ENCODE measurements around the gene PCDHGB4. TPM values are rescaled to one million over a fixed set of nuclear protein-coding genes. Genes with fewer than 3 reads are reported as not detected.
A peak's percentile ranks its signal among the peaks of the same experiment; 100 is the strongest.
"Not testable (repeated sequence)": the region's sequence is repeated elsewhere in the genome, so short reads cannot be mapped to it uniquely, and the experiment has no call there.

The PCDHGB4 gene
- total and polyA plus RNA-seq, 2 experiments from 2014 or later: 5.0 to 6.8 TPM

DNA sequence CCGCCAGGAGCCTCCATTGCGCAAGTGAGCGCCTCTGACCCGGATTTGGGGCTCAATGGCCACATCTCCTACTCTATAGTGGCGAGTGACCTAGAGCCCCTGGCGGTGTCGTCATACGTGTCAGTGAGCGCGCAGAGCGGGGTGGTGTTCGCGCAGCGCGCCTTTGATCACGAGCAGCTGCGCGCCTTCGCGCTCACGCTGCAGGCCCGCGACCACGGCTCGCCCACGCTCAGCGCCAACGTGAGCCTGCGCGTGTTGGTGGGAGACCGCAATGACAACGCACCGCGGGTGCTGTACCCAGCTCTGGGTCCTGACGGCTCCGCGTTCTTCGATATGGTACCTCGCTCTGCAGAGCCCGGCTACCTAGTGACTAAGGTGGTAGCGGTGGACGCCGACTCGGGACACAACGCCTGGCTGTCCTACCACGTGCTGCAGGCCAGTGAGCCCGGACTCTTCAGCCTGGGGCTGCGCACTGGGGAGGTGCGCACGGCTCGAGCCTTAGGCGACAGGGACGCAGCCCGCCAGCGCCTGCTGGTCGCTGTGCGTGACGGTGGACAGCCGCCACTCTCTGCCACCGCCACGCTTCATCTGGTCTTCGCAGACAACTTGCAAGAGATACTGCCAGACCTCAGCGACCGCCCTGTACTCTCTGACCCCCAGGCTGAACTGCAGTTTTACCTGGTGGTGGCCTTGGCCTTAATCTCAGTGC, 22.3 kb downstream of the PCDHGB4 start:
- no peaks in the 10 kb centered on the region for H3K27me3 ChIP-seq (replicated peaks; ENCODE audit: insufficient read depth)
- in situ Hi-C loops (cut with MboI): no loop called here
- TF ChIP-seq EZH2phosphoT487 (IDR thresholded peaks at IDR 0.05; ENCODE audit: insufficient read depth, low read depth) (no peak), EZH2 (IDR thresholded peaks at IDR 0.05; ENCODE audit: insufficient read depth, poor library complexity, severe bottlenecking) (no peak)

DNA sequence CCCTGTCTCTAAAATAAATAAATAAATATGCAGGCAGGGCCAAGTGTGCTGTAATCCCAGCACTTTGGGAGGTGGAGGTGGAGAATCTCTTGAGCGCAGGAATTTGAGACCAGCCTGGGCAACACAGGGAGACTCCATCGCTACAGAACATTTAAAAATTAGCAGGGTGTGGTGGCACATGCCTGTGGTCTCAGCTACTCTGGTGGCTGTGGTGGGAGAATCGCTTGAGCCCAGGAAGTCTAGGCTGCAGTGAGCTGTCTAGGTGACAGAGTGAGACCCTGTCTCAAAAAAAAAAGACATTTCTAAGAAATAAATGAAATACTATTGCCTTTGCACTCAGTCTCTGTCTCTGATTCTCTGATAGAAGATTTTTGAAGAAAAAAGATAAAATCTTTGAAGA, 24.1 kb downstream of the PCDHGB4 start:
- Histone ChIP-seq H3K4me1 (ENCODE audit: insufficient read depth) (no peaks in the 10 kb centered on the region; the same call in 1 of the 2 replicates), H3K9me2 (ENCODE audit: insufficient read depth) (no peaks in the 10 kb centered on the region), H3K4me3 (no peak overlapping the region), H2AFZ (no peak overlapping the region), H3K27ac (no peak overlapping the region), H3K36me3 (ENCODE audit: low read depth) (no peaks in the 10 kb centered on the region), H4K20me1 (ENCODE audit: insufficient read depth) (no peaks in the 10 kb centered on the region), H3K4me2 (ENCODE audit: unreplicated experiment) (no peak overlapping the region), H3K9ac (no peak overlapping the region), H3K27me3 (replicated peaks; ENCODE audit: insufficient read depth) (no peaks in the 10 kb centered on the region), H3F3A (ENCODE audit: insufficient read depth) (peaks cover 5% of the 10 kb centered on the region; the same call in 1 of the 2 replicates), H3K79me2 (ENCODE audit: insufficient read depth) (peaks cover 6% of the 10 kb centered on the region; the same call in 1 of the 2 replicates), H3K9me3 (ENCODE audit: low read depth) (no peaks in the 10 kb centered on the region)
- in situ Hi-C loops (cut with MboI): no loop called here
- TF ChIP-seq EZH2phosphoT487 (IDR thresholded peaks at IDR 0.05; ENCODE audit: insufficient read depth, low read depth): no peak
- TF ChIP-seq EZH2 (IDR thresholded peaks at IDR 0.05; ENCODE audit: insufficient read depth, poor library complexity, severe bottlenecking): no peak
- WGBS, 2 experiments (ENCODE audit: low coverage in 1 of 2, low lambda C conversion rate in 2 of 2, missing lambda C conversion rate in 2 of 2): 52 to 60% methylated on average over 3 of the region's 3 CpGs
- DNase-seq: no peak

More for the DNA sequence above, 22.3 kb downstream of the PCDHGB4 start:
- peaks cover 6% of the 10 kb centered on the region; the same call in 1 of the 2 replicates for H3K79me2 ChIP-seq (ENCODE audit: insufficient read depth)
- H4K20me1 ChIP-seq (ENCODE audit: insufficient read depth): no peaks in the 10 kb centered on the region
- DNase-seq: no peak
- H3K4me1 ChIP-seq (ENCODE audit: insufficient read depth): no peaks in the 10 kb centered on the region; the same call in 1 of the 2 replicates
- H3K4me3 ChIP-seq: no peak overlapping the region
- H3K36me3 ChIP-seq (ENCODE audit: low read depth): no peaks in the 10 kb centered on the region
- peaks cover 5% of the 10 kb centered on the region; the same call in 1 of the 2 replicates for H3F3A ChIP-seq (ENCODE audit: insufficient read depth)
- no peak overlapping the region for H3K9ac ChIP-seq
- H3K27ac ChIP-seq: no peak overlapping the region
- H3K9me2 ChIP-seq (ENCODE audit: insufficient read depth): no peaks in the 10 kb centered on the region
- no peaks in the 10 kb centered on the region for H3K9me3 ChIP-seq (ENCODE audit: low read depth)
- WGBS, 2 experiments (ENCODE audit: low coverage in 1 of 2, low lambda C conversion rate in 2 of 2, missing lambda C conversion rate in 2 of 2): 28 to 30% methylated on average over 56 to 59 of the region's 64 CpGs
- no peak overlapping the region for H3K4me2 ChIP-seq (ENCODE audit: unreplicated experiment)
- H2AFZ ChIP-seq: no peak overlapping the region

DNA sequence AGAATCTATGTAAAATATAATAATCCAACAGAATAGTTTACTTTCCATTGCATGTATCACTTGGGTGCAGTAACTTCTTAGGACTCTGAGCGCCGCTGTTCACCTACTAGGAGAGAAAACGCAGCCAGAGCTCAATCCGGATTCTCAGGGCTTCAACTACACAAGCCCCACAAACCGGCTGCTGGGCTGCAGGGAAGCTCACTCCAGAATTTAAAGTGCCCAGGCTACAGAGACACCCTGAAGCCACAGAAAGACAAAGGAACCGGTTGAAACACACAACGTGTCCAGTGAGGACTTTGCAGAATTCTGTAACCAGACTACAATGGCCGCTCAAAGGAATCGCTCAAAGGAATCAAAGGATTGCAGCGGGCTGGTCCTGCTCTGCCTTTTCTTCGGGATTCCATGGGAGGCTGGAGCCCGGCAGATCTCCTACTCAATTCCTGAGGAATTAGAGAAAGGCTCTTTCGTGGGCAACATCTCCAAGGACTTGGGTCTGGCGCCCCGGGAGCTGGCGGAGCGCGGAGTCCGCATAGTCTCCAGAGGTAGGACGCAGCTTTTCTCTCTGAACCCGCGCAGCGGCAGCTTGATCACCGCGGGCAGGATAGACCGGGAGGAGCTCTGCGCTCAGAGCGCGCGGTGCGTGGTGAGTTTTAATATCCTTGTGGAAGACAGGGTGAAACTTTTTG, 25.5 kb downstream of the PCDHGB4 start, which contains the start of gene PCDHGA10:
PCDHGA10 (plus strand) TSS at position 134 of the 686 bp plus-strand sequence; CDS start at position 323, 189 bp downstream.
- Histone ChIP-seq H3K9me2 (ENCODE audit: insufficient read depth) (no peaks in the 10 kb centered on the region), H3K27me3 (replicated peaks; ENCODE audit: insufficient read depth) (no peaks in the 10 kb centered on the region), H3K79me2 (ENCODE audit: insufficient read depth) (peaks cover 6% of the 10 kb centered on the region; the same call in 1 of the 2 replicates), H3F3A (ENCODE audit: insufficient read depth) (peaks cover 2% of the 10 kb centered on the region), H3K4me3 (peak within 1 kb of the TSS; percentile 70), H3K4me1 (ENCODE audit: insufficient read depth) (peaks cover 5% of the 10 kb centered on the region; the same call in 1 of the 2 replicates), H2AFZ (peak within 1 kb of the TSS; percentile 87), H3K27ac (no peak within 1 kb of the TSS), H3K4me2 (ENCODE audit: unreplicated experiment) (peak within 1 kb of the TSS; percentile 66), H3K9ac (peak within 1 kb of the TSS; percentile 35), H4K20me1 (ENCODE audit: insufficient read depth) (no peaks in the 10 kb centered on the region), H3K9me3 (ENCODE audit: low read depth) (no peaks in the 10 kb centered on the region), H3K36me3 (ENCODE audit: low read depth) (no peaks in the 10 kb centered on the region)
- DNase-seq: peak; percentile 94
- TF ChIP-seq EZH2phosphoT487 (IDR thresholded peaks at IDR 0.05; ENCODE audit: insufficient read depth, low read depth): no peak
- WGBS, 2 experiments (ENCODE audit: low coverage in 1 of 2, low lambda C conversion rate in 2 of 2, missing lambda C conversion rate in 2 of 2): 25 to 35% methylated on average over 31 of the region's 31 CpGs
- in situ Hi-C loops (cut with MboI): no loop called here

DNA sequence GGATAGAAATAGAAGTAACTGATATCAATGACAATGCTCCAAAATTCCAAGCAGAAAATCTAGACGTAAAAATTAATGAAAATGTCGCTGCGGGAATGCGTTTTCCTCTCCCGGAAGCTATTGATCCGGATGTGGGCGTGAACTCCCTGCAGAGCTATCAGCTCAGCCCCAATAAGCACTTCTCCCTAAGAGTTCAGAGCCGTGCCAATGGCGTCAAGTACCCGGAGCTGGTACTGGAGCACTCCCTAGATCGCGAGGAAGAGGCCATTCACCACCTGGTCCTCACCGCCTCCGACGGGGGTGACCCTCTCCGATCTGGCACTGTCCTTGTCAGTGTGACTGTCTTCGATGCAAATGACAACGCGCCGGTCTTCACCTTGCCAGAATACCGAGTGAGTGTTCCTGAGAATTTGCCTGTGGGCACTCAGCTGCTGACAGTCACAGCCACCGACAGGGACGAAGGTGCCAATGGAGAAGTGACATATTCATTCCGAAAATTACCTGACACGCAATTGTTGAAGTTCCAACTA, 26.1 kb downstream of the PCDHGB4 start:
- 27% methylated on average over 25 of the region's 25 CpGs for WGBS, 2 experiments (ENCODE audit: low coverage in 1 of 2, low lambda C conversion rate in 2 of 2, missing lambda C conversion rate in 2 of 2)
- Histone ChIP-seq H3K79me2 (ENCODE audit: insufficient read depth) (peaks cover 10% of the 10 kb centered on the region), H3K4me2 (ENCODE audit: unreplicated experiment) (peak overlapping the region; percentile 66), H3K9me3 (ENCODE audit: low read depth) (no peaks in the 10 kb centered on the region), H4K20me1 (ENCODE audit: insufficient read depth) (no peaks in the 10 kb centered on the region), H3K27me3 (replicated peaks; ENCODE audit: insufficient read depth) (no peaks in the 10 kb centered on the region), H3K4me3 (peak overlapping the region; percentile 70), H3F3A (ENCODE audit: insufficient read depth) (peaks cover 8% of the 10 kb centered on the region), H3K27ac (no peak overlapping the region), H3K4me1 (ENCODE audit: insufficient read depth) (peaks cover 5% of the 10 kb centered on the region; the same call in 1 of the 2 replicates), H3K9ac (peak overlapping the region; percentile 35), H3K9me2 (ENCODE audit: insufficient read depth) (no peaks in the 10 kb centered on the region), H2AFZ (peak overlapping the region; percentile 87), H3K36me3 (ENCODE audit: low read depth) (no peaks in the 10 kb centered on the region)
- no peak for TF ChIP-seq EZH2 (IDR thresholded peaks at IDR 0.05; ENCODE audit: insufficient read depth, poor library complexity, severe bottlenecking)
- no peak for TF ChIP-seq EZH2phosphoT487 (IDR thresholded peaks at IDR 0.05; ENCODE audit: insufficient read depth, low read depth)
- no peak for DNase-seq
- in situ Hi-C loops (cut with MboI): no loop called here

DNA sequence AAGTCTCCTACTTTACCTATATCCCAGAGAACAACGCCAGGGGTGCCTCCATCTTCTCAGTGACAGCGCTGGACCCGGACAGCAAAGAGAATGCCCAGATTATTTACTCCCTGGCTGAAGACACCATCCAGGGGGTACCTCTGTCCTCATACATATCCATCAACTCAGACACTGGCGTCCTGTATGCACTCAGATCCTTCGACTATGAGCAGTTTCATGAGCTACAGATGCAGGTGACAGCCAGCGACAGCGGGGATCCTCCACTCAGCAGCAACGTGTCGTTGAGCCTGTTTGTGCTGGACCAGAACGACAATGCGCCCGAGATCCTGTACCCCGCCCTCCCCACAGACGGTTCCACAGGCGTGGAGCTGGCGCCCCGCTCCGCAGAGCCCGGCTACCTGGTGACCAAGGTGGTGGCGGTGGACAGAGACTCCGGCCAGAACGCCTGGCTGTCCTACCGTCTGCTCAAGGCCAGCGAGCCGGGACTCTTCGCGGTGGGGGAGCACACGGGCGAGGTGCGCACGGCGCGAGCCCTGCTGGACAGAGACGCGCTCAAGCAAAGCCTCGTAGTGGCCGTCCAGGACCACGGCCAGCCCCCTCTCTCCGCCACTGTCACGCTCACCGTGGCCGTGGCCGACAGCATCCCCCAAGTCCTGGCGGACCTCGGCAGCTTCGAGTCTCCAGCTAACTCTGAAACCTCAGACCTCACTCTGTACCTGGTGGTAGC, 27.2 kb downstream of the PCDHGB4 start:
- Histone ChIP-seq H3F3A (ENCODE audit: insufficient read depth) (peaks cover 11% of the 10 kb centered on the region), H3K79me2 (ENCODE audit: insufficient read depth) (peaks cover 16% of the 10 kb centered on the region)
- DNase-seq; H3K4me3 ChIP-seq; H4K20me1 ChIP-seq (ENCODE audit: insufficient read depth); H3K9ac ChIP-seq; H3K4me2 ChIP-seq (ENCODE audit: unreplicated experiment); H2AFZ ChIP-seq; H3K9me3 ChIP-seq (ENCODE audit: low read depth); H3K9me2 ChIP-seq (ENCODE audit: insufficient read depth); H3K4me1 ChIP-seq (ENCODE audit: insufficient read depth); H3K27ac ChIP-seq; H3K36me3 ChIP-seq (ENCODE audit: low read depth); H3K27me3 ChIP-seq (replicated peaks; ENCODE audit: insufficient read depth): not testable (repeated sequence)
- WGBS, 2 experiments (ENCODE audit: low coverage in 1 of 2, low lambda C conversion rate in 2 of 2, missing lambda C conversion rate in 2 of 2): 51 to 54% methylated on average over 33 to 36 of the region's 46 CpGs
- in situ Hi-C loops (cut with MboI): loop anchor here (5.0 kb wide), 1 partner anchor 148 kb away; no protein-coding TSS in a partner anchor

DNA sequence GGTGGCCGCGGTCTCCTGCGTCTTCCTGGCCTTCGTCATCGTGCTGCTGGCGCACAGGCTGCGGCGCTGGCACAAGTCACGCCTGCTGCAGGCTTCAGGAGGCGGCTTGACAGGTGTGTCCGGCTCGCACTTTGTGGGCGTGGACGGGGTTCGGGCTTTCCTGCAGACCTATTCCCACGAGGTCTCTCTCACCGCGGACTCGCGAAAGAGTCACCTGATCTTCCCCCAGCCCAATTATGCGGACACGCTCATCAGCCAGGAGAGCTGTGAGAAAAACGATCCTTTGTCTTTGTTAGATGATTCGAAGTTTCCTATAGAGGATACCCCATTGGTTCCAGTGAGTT, 27.7 kb downstream of the PCDHGB4 start:
- not testable (repeated sequence) for H3K9me3 ChIP-seq (ENCODE audit: low read depth); H2AFZ ChIP-seq; H3K27ac ChIP-seq; H3K4me2 ChIP-seq (ENCODE audit: unreplicated experiment); H3K4me1 ChIP-seq (ENCODE audit: insufficient read depth); H3K9ac ChIP-seq; H3K4me3 ChIP-seq; H4K20me1 ChIP-seq (ENCODE audit: insufficient read depth); H3K36me3 ChIP-seq (ENCODE audit: low read depth); H3K27me3 ChIP-seq (replicated peaks; ENCODE audit: insufficient read depth); H3K9me2 ChIP-seq (ENCODE audit: insufficient read depth); DNase-seq
- 57 to 58% methylated on average over 24 of the region's 24 CpGs for WGBS, 2 experiments (ENCODE audit: low coverage in 1 of 2, low lambda C conversion rate in 2 of 2, missing lambda C conversion rate in 2 of 2)
- Histone ChIP-seq H3K79me2 (ENCODE audit: insufficient read depth) (peaks cover 16% of the 10 kb centered on the region), H3F3A (ENCODE audit: insufficient read depth) (peaks cover 12% of the 10 kb centered on the region)
- in situ Hi-C loops (cut with MboI): loop anchor here (5.0 kb wide), 1 partner anchor 147 kb away; no protein-coding TSS in a partner anchor

All from GM23248 (cell line).